Measurements from ENCODE around the gene MYBPC2. TPM values are rescaled to one million over a fixed set of nuclear protein-coding genes. Genes with fewer than 3 reads are reported as not detected.

MYBPC2 gene
- total and polyA plus RNA-seq, 2 of the 4 experiments (the other 2 are of a cell fraction), result not detected

DNA sequence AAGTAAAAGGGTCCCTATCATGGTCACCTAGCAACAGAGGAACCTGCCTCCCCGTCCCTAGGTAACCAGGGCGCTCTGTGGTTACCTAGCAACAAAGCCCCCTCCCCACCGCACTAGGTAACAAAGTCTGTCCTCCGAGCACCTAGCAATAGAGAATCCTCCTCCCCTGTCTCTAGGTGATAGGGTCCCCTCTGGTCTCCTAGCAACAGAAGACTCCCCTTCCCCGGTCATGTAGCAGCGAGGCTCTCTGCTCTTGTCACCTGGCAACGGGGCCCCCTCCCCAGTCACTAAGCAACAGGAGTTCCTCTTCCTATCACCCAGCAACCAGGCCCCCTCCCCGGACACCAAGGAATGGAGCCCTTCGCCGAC lies 78.0 kb downstream of the MYBPC2 start:
- 10% methylated on average over 2 of the region's 10 CpGs; no CpG with 5 or more reads in 1 of the 2 experiments for WGBS, 2 experiments (ENCODE audit: extremely low coverage in 2 of 2, insufficient read length in 1 of 2)
- H3K27ac ChIP-seq (ENCODE audit: insufficient read depth, low read length), result peak overlapping the region; percentile 39
- BruUV-seq (replicated peaks), result no TSS peak

More for the DNA sequence above, 78.0 kb downstream of the MYBPC2 start:
- peak overlapping the region; percentile 97 for H3K4me2 ChIP-seq (ENCODE audit: low read depth, low read length)
- H3K56ac ChIP-seq (ENCODE audit: extremely low read depth, insufficient read depth, low read length), result peak overlapping the region; percentile 87
- peak overlapping the region; percentile 100 for H2AK9ac ChIP-seq (replicated peaks; ENCODE audit: low read depth, low read length, poor library complexity)
- POLR2A ChIA-PET (ENCODE audit: unreplicated experiment), result no interaction called here
- H4K8ac ChIP-seq (ENCODE audit: low read depth in 2 of 2, low read length in 2 of 2), result peak overlapping the region; percentile 93 to 94
- H2AFZ ChIP-seq (replicated peaks; ENCODE audit: low read length, poor library complexity), result peak overlapping the region; percentile 100
- peak overlapping the region; percentile 93 for H4K91ac ChIP-seq (ENCODE audit: insufficient read depth, low read depth, low read length)
- H2AK5ac ChIP-seq (ENCODE audit: low read depth, low read length), result peak overlapping the region; percentile 96
- H2BK120ac ChIP-seq (ENCODE audit: low read depth, low read length), result peak overlapping the region; percentile 36; the same call in 1 of the 2 replicates
- CTCF ChIA-PET, result interaction anchor here (0.6 to 1.2 kb wide), 2 partner anchors 46 to 173 kb away, joined by 3 to 4 read pairs; no protein-coding TSS in a partner anchor
- H3K36me3 ChIP-seq (ENCODE audit: control insufficient read depth, insufficient read depth, low read length), result peaks cover 2% of the 10 kb centered on the region; the same call in 1 of the 2 replicates
- peak overlapping the region; percentile 34 for H4K5ac ChIP-seq (ENCODE audit: low read depth, low read length)
- in situ Hi-C loops (cut with MboI; ENCODE audit: low sequenced_read_pairs) (no loop called here), intact Hi-C loops (cut with micrococcal nuclease) (loop anchor here (1.0 to 2.0 kb wide), 3 partner anchors 34 to 294 kb away; partner anchors contain the start of genes EMC10 and GARIN5A), dilution Hi-C loops (cut with HindIII; ENCODE audit: low sequenced_read_pairs, unreplicated experiment) (no loop called here)
- H3K4ac ChIP-seq (ENCODE audit: low read depth, low read length), result peak overlapping the region; percentile 93
- H3K79me1 ChIP-seq (ENCODE audit: low read depth in 1 of 2, low read length in 2 of 2), result peaks cover 5 to 10% of the 10 kb centered on the region in 2 experiments; a peak in 3 of 4 replicates
- no peak overlapping the region; the same call in 1 of the 2 replicates for H3K18ac ChIP-seq (ENCODE audit: low read depth, low read length)
- peak overlapping the region; percentile 65 for H3K9ac ChIP-seq (ENCODE audit: low read depth, low read length)
- no peaks in the 10 kb centered on the region for H3K9me3 ChIP-seq (ENCODE audit: control insufficient read depth, insufficient read depth, low read length)
- ATAC-seq (ENCODE audit: low read depth) (no peak; the same call in 1 of the 2 replicates), DNase-seq (no peak)
- no peak overlapping the region for H2BK20ac ChIP-seq (ENCODE audit: low read depth, low read length)
- TF ChIP-seq MAZ (IDR thresholded peaks at IDR 0.05; ENCODE audit: borderline replicate concordance, low read depth, low read length) (peak; percentile 57; the same call in 1 of the 2 replicates), MXI1 (IDR thresholded peaks at IDR 0.05; ENCODE audit: borderline replicate concordance, low read depth, low read length) (no peak; the same call in 1 of the 2 replicates)
- TF ChIP-seq, protein P1, sequence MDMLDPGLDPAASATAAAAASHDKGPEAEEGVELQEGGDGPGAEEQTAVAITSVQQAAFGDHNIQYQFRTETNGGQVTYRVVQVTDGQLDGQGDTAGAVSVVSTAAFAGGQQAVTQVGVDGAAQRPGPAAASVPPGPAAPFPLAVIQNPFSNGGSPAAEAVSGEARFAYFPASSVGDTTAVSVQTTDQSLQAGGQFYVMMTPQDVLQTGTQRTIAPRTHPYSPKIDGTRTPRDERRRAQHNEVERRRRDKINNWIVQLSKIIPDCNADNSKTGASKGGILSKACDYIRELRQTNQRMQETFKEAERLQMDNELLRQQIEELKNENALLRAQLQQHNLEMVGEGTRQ (IDR thresholded peaks at IDR 0.05; ENCODE audit: low read depth, low read length), result no peak
- H3K4me1 ChIP-seq (ENCODE audit: control insufficient read depth, insufficient read depth, low read length), result peaks cover 3% of the 10 kb centered on the region
- no peaks in the 10 kb centered on the region; the same call in 1 of the 2 replicates for H3K9me1 ChIP-seq (ENCODE audit: insufficient read depth, low read length)
- H4K20me1 ChIP-seq (ENCODE audit: insufficient read depth, low read length), result no peaks in the 10 kb centered on the region
- H3K23ac ChIP-seq (ENCODE audit: low read depth, low read length), result peak overlapping the region; percentile 97
- peak overlapping the region; percentile 68 for H3K4me3 ChIP-seq (ENCODE audit: insufficient read depth, low read depth, low read length)
- H3K14ac ChIP-seq (replicated peaks; ENCODE audit: low read depth, low read length), result peak overlapping the region; percentile 98
- peak overlapping the region; percentile 46; the same call in 1 of the 3 replicates for H2BK15ac ChIP-seq (ENCODE audit: low read depth, low read length)
- H2BK5ac ChIP-seq (ENCODE audit: low read depth, low read length, poor library complexity, severe bottlenecking), result peak overlapping the region; percentile 33
- no peaks in the 10 kb centered on the region for H3K27me3 ChIP-seq (ENCODE audit: control insufficient read depth, insufficient read depth, low read length)
